KMS-11 (cell line): Measurements from ENCODE around the gene SUPT3H.

Experiments
- H2AFZ ChIP-seq: fragments of 200-600 bp; sonication (generic); 2 replicates; pipeline ENCODE4 v1.6.1; 2016; ENCODE audit warnings: antibody characterized with exemption, mixed run types, low read depth
- H3K27ac ChIP-seq: fragments of 200-600 bp; sonication (generic); 2 replicates; pipeline ENCODE4 v1.6.1; 2016; ENCODE audit warnings: mild to moderate bottlenecking, mixed run types
- H3K27me3 ChIP-seq: fragments of 200-600 bp; sonication (generic); 2 replicates; pipeline ENCODE4 v1.6.1; 2017; ENCODE audit warnings: mild to moderate bottlenecking, low read depth, mixed run types, moderate library complexity; ENCODE audit not compliant: insufficient read depth
- H3K36me3 ChIP-seq: fragments of 200-600 bp; sonication (generic); 2 replicates; pipeline ENCODE4 v1.6.1; 2017; ENCODE audit warnings: mild to moderate bottlenecking, mixed run types; ENCODE audit not compliant: insufficient read depth
- H3K4me1 ChIP-seq: fragments of 200-600 bp; sonication (generic); 2 replicates; pipeline ENCODE4 v1.6.1; 2016; ENCODE audit warnings: mild to moderate bottlenecking, low read depth, mixed run types; ENCODE audit not compliant: poor library complexity, severe bottlenecking
- H3K4me2 ChIP-seq: fragments of 200-600 bp; sonication (generic); 2 replicates; pipeline ENCODE4 v1.7.0; 2016; ENCODE audit warnings: mild to moderate bottlenecking, mixed run types
- H3K4me3 ChIP-seq: fragments of 200-600 bp; sonication (generic); IDR thresholded peaks from 2 replicates; pipeline ENCODE4 v1.6.1; 2017; ENCODE audit warnings: low read depth, low read length, mixed read lengths; ENCODE audit not compliant: insufficient read depth
- H3K79me2 ChIP-seq: fragments of 200-600 bp; sonication (generic); 2 replicates; pipeline ENCODE4 v1.6.1; 2016; ENCODE audit warnings: low read depth, mixed run types; ENCODE audit not compliant: insufficient read depth
- H3K9ac ChIP-seq: fragments of 200-600 bp; sonication (generic); 2 replicates; pipeline ENCODE4 v1.6.1; 2016; ENCODE audit warnings: mild to moderate bottlenecking, mixed run types
- H4K20me1 ChIP-seq: fragments of 200-600 bp; sonication (generic); 2 replicates; pipeline ENCODE4 v1.6.1; 2016; ENCODE audit warnings: mild to moderate bottlenecking, mixed run types; ENCODE audit not compliant: insufficient read depth
- CTCF ChIP-seq: fragments of 200-600 bp; sonication (generic); conservative IDR thresholded peaks from 2 replicates; pipeline ENCODE4 v1.6.1; 2017; ENCODE audit warnings: low read depth, mild to moderate bottlenecking, antibody characterized with exemption, low read length, moderate library complexity, mixed read lengths

Gene SUPT3H

GRCh38 chr6:45027126-45027525, 350.6 kb downstream of the SUPT3H start:
- TF ChIP-seq CTCF: no peak
- Histone ChIP-seq H3K27me3 (no peaks in the 10 kb centered on the region), H2AFZ (no peak overlapping the region), H3K79me2 (no peaks in the 10 kb centered on the region), H3K4me1 (no peaks in the 10 kb centered on the region), H3K9ac (no peak overlapping the region), H3K27ac (no peak overlapping the region), H4K20me1 (no peaks in the 10 kb centered on the region), H3K36me3 (peaks cover 4% of the 10 kb centered on the region; the same call in 1 of the 2 replicates), H3K4me3 (no peak overlapping the region), H3K4me2 (no peak overlapping the region)

GRCh38 chr6:45026003-45026516, 351.7 kb downstream of the SUPT3H start:
- Histone ChIP-seq H3K4me3 (no peak overlapping the region), H3K9ac (no peak overlapping the region), H3K4me1 (no peaks in the 10 kb centered on the region), H3K27ac (no peak overlapping the region), H2AFZ (no peak overlapping the region), H4K20me1 (no peaks in the 10 kb centered on the region), H3K4me2 (no peak overlapping the region), H3K36me3 (peaks cover 4% of the 10 kb centered on the region; the same call in 1 of the 2 replicates), H3K27me3 (no peaks in the 10 kb centered on the region), H3K79me2 (no peaks in the 10 kb centered on the region)
- TF ChIP-seq CTCF: no peak

- Histone ChIP-seq H3K36me3 (peaks cover 4% of the 10 kb centered on the region; the same call in 1 of the 2 replicates), H4K20me1 (no peaks in the 10 kb centered on the region), H2AFZ (no peak overlapping the region), H3K9ac (no peak overlapping the region), H3K27me3 (no peaks in the 10 kb centered on the region), H3K4me1 (no peaks in the 10 kb centered on the region), H3K4me3 (no peak overlapping the region), H3K4me2 (no peak overlapping the region), H3K27ac (no peak overlapping the region), H3K79me2 (no peaks in the 10 kb centered on the region)
- TF ChIP-seq CTCF: no peak
These were observed 353.1 kb downstream of the SUPT3H start for GRCh38 chr6:45024610-45025009.

- H2AFZ ChIP-seq: no peak overlapping the region
These were observed 356.1 kb downstream of the SUPT3H start for GRCh38 chr6:45021676-45022075.

More at GRCh38 chr6:45021676-45022075, 356.1 kb downstream of the SUPT3H start:
- Histone ChIP-seq H4K20me1 (no peaks in the 10 kb centered on the region), H3K36me3 (no peaks in the 10 kb centered on the region), H3K9ac (no peak overlapping the region), H3K27me3 (no peaks in the 10 kb centered on the region), H3K4me3 (no peak overlapping the region), H3K4me1 (no peaks in the 10 kb centered on the region), H3K79me2 (no peaks in the 10 kb centered on the region), H3K4me2 (no peak overlapping the region), H3K27ac (no peak overlapping the region)
- no peak for TF ChIP-seq CTCF
